Parathyroid adenoma (tissue), 2 donors: ENCODE data around the gene CDRT4.

Experiments
- H2AFZ ChIP-seq: fragments of 300-600 bp; sonication (generic); one replicate; pipeline ENCODE4 v1.7.0; 2017; ENCODE audit warnings: antibody characterized with exemption, mild to moderate bottlenecking
- H3K27ac ChIP-seq: fragments of 300-600 bp; sonication (generic); one replicate; pipeline ENCODE4 v1.7.0; 2017
- H3K27me3 ChIP-seq: fragments of 300-600 bp; sonication (generic); one replicate; pipeline ENCODE4 v1.7.0; 2017; ENCODE audit warnings: low read length; ENCODE audit not compliant: control insufficient read depth, insufficient read depth
- H3K36me3 ChIP-seq: fragments of 300-600 bp; sonication (generic); one replicate; pipeline ENCODE4 v1.7.0; 2017; ENCODE audit warnings: low read length; ENCODE audit not compliant: control insufficient read depth, insufficient read depth
- H3K4me1 ChIP-seq: fragments of 300-600 bp; sonication (generic); one replicate; pipeline ENCODE4 v1.7.0; 2017; ENCODE audit warnings: control low read depth
- H3K4me2 ChIP-seq: fragments of 300-600 bp; sonication (generic); one replicate; pipeline ENCODE4 v1.7.0; 2017; ENCODE audit warnings: low read length
- H3K4me3 ChIP-seq: fragments of 300-600 bp; sonication (generic); one replicate; pipeline ENCODE4 v1.7.0; 2017; ENCODE audit warnings: low read depth, low read length
- H3K79me2 ChIP-seq: fragments of 300-600 bp; sonication (generic); one replicate; pipeline ENCODE4 v1.7.0; 2017; ENCODE audit warnings: control low read depth
- H3K9ac ChIP-seq: fragments of 300-600 bp; sonication (generic); one replicate; pipeline ENCODE4 v1.7.0; 2017; ENCODE audit warnings: mild to moderate bottlenecking
- H3K9me3 ChIP-seq: fragments of 300-600 bp; sonication (generic); one replicate; pipeline ENCODE4 v1.7.0; 2017; ENCODE audit warnings: low read length; ENCODE audit not compliant: control insufficient read depth
- TF ChIP-seq, protein P1 (sequence below): fragments of 300-600 bp; sonication (generic); IDR thresholded peaks from one replicate; pipeline ENCODE4 v1.7.0; 2017; ENCODE audit warnings: antibody characterized with exemption, mild to moderate bottlenecking
- donor health status: primary hyperparathyroidism.

Gene CDRT4

DNA sequence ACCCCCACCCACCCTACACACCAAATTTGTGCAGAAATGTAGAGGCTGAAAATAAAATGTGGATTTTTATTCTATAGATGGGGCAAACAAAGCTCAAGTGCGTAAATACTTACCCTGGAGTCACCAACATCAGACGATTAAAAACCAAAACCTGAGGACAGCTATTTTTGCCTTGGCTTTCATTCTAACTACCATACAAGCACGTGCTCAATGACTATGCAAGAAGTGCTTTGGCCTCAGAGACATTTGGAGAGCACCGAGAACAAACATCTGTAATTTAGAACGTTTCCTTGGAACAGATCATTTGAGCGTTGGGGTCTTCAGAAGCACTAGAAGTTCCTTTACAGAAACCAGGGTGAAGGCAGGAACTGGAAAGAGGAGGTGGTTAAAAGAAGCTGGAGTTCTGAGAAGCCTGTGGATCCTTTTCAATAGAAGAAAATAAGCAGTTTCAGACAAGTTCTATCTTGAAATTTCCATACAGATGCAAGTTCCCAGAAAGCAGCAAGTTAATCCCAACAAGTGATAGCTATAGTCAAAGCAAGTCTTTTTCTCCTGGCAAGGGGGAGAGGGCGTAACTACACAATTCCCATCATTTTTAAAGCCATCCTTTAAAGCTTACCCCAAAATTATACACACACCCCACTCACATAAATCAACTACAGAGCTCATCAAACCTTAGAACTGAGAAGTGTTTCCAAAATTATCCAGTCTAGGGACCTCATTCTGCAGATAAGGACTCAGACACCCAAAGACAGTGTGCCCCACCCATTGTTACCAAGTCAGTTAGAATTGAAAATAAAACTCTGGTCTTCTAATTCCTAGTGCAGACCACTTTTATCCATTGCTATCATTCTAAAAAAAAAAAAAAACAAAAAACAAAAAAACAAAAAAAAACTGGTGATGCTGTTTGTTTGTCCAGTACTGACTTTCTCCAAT lies 29.6 kb upstream of the CDRT4 start:
- H3K4me3 ChIP-seq: no peak overlapping the region
- H3K79me2 ChIP-seq: no peaks in the 10 kb centered on the region
- no peak overlapping the region for H2AFZ ChIP-seq
- H3K4me1 ChIP-seq: no peaks in the 10 kb centered on the region
- H3K9me3 ChIP-seq: no peaks in the 10 kb centered on the region
- no peaks in the 10 kb centered on the region for H3K27me3 ChIP-seq
- H3K27ac ChIP-seq: no peak overlapping the region
- no peak overlapping the region for H3K4me2 ChIP-seq
- H3K36me3 ChIP-seq: no peaks in the 10 kb centered on the region
- TF ChIP-seq, protein P1, sequence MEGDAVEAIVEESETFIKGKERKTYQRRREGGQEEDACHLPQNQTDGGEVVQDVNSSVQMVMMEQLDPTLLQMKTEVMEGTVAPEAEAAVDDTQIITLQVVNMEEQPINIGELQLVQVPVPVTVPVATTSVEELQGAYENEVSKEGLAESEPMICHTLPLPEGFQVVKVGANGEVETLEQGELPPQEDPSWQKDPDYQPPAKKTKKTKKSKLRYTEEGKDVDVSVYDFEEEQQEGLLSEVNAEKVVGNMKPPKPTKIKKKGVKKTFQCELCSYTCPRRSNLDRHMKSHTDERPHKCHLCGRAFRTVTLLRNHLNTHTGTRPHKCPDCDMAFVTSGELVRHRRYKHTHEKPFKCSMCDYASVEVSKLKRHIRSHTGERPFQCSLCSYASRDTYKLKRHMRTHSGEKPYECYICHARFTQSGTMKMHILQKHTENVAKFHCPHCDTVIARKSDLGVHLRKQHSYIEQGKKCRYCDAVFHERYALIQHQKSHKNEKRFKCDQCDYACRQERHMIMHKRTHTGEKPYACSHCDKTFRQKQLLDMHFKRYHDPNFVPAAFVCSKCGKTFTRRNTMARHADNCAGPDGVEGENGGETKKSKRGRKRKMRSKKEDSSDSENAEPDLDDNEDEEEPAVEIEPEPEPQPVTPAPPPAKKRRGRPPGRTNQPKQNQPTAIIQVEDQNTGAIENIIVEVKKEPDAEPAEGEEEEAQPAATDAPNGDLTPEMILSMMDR: no peak
- no peak overlapping the region for H3K9ac ChIP-seq

DNA sequence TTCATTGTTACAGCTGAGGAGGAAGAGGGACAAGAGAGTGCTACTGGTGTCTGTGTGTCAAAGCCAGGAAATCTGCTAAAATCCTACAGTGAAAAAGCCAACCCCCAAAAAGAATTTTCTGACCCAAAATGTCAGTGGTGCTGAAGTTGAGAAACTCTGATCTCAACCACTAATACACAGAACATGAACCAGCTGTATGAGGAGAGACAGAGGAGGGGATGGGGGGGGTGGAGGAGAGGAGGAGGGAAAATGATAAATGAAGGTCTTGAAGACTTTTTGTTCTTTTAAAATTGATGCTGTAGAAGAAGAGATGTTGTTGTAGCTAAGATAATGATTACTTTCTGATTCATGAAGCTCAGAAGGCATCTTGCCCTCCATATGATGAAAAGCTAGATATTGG lies 27.4 kb upstream of the CDRT4 start:
- TF ChIP-seq, protein P1: no peak
- Histone ChIP-seq H3K36me3 (no peaks in the 10 kb centered on the region), H3K9me3 (no peaks in the 10 kb centered on the region), H3K4me2 (no peak overlapping the region), H2AFZ (no peak overlapping the region), H3K4me1 (no peaks in the 10 kb centered on the region), H3K27me3 (no peaks in the 10 kb centered on the region), H3K27ac (no peak overlapping the region), H3K9ac (no peak overlapping the region), H3K4me3 (no peak overlapping the region), H3K79me2 (no peaks in the 10 kb centered on the region)

DNA sequence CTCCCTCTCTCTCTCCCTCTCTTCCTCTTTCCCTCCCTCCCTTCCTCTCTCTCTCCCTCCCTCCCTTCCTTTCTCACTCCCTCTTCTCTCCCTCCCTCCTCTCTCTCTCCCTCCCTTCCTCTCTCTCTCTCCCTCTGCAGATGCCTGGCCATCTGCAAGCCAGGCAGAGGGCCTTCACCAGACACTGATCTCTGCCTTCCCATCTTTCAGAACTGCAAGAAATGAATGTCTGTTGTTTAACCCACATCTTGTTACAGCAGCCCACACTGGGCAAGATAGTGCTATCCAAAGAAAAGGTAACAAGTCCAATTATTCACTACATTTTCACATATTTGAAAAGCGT lies 26.2 kb upstream of the CDRT4 start:
- H3K27ac ChIP-seq: no peak overlapping the region
- H3K4me2 ChIP-seq: no peak overlapping the region
- H3K9ac ChIP-seq: no peak overlapping the region
- H3K36me3 ChIP-seq: no peaks in the 10 kb centered on the region
- no peak overlapping the region for H2AFZ ChIP-seq
- H3K27me3 ChIP-seq: no peaks in the 10 kb centered on the region
- H3K4me3 ChIP-seq: no peak overlapping the region
- no peaks in the 10 kb centered on the region for H3K9me3 ChIP-seq
- TF ChIP-seq, protein P1: no peak
- no peaks in the 10 kb centered on the region for H3K79me2 ChIP-seq
- no peaks in the 10 kb centered on the region for H3K4me1 ChIP-seq

DNA sequence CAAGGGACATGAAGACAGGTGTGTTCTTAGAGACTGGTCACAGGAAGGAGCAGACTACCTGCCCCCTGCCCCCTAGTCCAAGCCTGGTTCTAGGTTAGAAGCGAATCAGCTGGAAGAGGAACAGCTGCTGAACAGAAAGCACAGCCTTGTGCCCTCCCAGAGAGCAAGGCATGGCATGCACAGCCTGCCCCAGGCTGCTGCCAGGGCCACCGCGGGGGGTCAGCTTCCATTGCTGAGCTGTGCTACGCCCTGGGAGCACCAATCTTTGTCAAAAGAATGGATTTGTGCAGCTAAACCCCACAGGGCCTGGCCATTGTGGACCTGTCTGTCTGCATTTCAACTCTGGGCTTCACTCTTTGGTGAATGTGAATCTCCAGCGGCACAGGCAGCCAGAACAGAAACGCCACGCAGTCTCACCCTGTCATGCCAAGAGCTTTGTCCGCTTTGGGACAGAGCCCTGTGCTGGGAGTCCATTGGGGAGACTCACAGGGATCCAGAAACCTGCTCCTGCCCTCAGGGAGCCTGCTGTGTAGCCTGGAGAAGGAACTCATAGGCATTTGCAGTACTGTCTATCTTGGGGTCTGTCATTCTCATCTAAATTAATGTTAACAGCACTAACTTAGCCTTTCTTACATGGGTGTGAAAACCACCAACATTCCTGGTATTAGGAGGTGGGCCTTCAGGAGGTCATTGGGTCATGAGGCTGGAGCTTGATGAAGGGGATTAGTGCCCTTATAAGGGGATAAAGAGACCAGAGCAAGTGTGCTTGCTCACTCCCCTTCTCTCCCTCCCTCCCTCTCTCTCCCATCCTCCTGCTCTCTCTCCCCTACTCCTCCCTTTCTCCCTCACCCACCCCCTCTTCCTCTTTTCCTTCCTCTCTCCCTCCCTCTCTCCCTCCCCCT lies 25.6 kb upstream of the CDRT4 start:
- H3K4me3 ChIP-seq: no peak overlapping the region
- H2AFZ ChIP-seq: no peak overlapping the region
- H3K36me3 ChIP-seq: no peaks in the 10 kb centered on the region
- H3K79me2 ChIP-seq: no peaks in the 10 kb centered on the region
- H3K4me2 ChIP-seq: no peak overlapping the region
- no peaks in the 10 kb centered on the region for H3K4me1 ChIP-seq
- H3K9me3 ChIP-seq: no peaks in the 10 kb centered on the region
- TF ChIP-seq, protein P1: no peak
- no peaks in the 10 kb centered on the region for H3K27me3 ChIP-seq
- H3K9ac ChIP-seq: no peak overlapping the region
- H3K27ac ChIP-seq: no peak overlapping the region
